NCI-H748 (cell line): ENCODE measurements around the gene PRR23A.
"Not testable (repeated sequence)": the region's sequence is repeated elsewhere in the genome, so short reads cannot be mapped to it uniquely, and the experiment has no call there.

Experiments used
- DNase-seq: peaks from one replicate; lab custom pipeline; 2025; ENCODE audit not compliant: unreplicated experiment; lab: John Stamatoyannopoulos, UW

The PRR23A gene

DNA sequence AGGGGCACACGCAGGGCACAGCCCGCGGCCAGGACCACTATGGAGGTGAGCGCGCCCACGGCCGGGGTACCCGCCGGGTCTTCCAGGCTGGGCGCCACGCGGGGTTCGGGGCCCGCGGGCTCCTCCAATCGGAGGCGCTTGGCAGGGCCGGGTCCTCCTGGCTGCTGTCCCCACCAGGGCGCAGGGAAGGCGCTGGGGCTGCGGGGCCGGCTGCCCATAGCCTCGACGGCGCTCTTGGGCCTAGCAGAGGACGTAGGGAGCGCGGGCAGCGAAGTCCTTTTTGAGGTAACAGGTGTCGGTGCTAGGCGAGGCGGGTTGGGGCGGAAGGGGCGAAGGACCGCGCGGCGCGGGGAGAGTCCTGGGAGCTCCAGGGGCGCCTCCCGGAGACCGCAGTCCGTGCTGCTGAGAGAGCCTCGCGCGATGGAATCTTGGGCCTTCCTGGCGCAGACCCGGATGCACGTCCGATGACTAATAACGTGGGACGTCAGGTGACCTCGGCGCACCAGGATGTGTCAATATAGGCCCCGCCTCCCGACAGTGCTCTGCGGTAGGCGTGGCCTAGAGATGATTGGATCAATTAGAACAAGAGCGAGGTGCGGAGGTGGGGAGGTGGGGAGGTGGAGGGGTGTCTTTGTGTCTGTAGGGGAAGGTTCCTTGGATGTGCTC is at the start of gene PRR23A:
Gene PRR23A, minus strand, starts transcription at position 218 of the 666 bp plus-strand sequence. Its CDS starts 0 bp downstream, at position 218.
- DNase-seq, result no peak

DNA sequence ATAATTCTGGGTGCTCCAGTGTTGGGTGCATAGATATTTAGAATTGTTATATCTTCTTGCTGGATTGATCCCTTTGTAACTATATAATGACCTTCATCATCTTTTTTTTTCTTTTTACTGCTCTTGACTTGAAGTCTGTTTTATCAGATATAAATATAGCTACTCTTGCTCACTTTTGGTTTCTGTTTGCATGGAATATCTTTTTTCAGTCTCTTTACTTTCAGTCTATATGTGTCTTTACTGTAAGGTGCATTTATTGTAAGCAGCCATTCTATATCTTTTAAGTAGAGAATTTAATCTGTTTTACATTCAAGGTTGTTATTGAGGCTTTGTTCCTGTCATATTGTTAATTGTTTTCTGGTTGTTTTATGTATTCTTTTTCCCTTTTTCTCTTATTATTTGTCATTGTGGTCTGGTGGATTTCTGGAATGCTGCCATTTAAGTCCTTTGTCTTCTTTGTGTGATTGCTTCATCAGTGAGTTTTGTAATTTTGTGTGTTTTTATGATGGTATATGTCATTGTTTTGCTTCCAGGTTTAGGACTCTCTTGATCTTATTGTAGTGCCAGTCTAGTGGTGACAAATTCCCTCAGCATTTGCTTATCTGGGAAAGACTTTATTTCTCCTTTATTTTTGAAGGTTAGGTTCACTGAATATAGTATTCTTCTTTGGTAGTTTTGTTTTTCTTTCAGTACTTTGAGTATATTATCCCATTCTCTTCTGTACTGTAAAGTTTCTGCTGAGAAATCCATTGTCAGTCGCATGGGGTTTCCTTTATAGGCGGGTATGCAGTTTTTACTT is 46.9 kb upstream of the PRR23A start:
- DNase-seq, result no peak

DNA sequence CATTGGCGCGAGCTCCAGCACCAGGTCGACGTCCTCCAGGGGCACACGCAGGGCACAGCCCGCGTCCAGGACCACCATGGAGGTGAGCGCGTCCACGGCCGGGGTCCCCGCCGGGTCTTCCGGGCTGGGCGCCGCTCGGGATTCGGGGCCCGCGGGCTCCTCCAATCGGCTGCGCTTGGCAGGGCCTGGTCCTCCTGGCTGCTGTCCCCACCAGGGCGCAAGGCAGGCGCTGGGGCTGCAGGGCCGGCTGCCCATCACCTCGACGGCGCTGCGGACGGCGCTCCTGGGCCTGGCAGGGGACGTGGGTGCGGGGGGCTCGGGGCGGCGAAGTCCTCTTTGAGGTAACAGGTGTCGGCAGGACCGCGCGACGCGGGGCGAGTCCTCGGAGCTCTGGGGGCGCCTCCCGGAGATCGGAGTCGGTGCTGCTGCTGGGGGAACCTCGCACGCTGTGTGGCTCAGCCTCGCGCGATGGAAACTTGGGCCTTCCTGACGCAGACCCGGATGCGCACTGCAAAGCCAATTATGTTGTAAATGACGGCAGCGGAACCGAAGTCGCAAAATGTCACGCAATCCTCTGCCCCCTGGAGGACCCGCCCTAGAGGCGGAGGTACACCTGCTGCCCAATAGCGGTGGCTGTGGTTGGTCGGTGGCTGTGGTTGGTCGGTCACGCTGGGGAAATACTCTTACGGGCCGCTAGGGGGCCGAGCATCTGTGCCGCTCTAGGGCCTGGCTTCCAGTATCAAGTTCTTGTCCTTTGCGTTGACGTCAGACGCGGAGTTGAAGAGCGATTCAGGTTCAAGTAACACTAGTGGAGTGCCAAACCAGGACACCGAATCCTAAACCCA is 38.5 kb upstream of the PRR23A start, which contains the start of gene PRR23C:
Gene PRR23C, minus strand, starts transcription at position 527 of the 845 bp plus-strand sequence. Its CDS starts 272 bp downstream, at position 255.
- no peak for DNase-seq

DNA sequence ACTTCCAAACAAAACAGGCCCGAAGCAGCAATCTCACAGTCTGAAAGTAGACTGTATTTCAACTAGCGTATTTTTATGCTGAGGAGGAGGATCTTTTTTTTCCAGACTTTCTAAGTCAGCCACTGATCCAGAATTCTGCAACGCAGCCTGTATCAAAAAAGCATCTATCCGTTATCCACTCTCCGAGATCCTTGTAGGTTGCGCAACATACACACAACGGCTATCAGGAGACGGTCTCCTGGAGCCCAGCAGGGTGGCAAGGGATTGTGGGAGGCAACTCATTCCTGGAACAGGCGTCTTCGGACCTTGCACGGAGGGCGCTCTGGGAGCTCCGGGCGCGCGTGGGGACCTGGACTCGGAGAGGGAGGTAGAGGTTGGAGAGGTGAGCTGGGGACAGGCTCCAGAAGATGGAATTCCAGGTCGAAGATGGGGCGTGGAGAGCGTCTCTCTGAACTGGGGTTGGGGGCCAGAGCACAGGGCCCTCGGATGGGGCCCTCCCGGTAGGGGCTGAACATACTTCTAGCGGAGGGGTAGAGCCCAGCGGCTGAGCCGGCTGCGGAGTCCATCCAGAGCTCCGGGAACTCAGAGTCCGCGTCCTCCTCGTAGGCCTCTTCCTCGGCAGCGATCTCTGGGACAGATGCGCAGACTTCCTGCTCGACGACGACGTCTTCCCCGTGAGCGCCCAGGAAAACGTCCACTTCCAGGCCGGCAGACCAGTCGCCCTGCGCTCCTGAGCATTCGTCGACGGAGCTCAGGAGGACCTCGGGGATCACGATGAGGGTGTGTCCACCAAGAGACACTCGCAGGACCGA is 37.7 kb upstream of the PRR23A start:
- DNase-seq, result no peak

DNA sequence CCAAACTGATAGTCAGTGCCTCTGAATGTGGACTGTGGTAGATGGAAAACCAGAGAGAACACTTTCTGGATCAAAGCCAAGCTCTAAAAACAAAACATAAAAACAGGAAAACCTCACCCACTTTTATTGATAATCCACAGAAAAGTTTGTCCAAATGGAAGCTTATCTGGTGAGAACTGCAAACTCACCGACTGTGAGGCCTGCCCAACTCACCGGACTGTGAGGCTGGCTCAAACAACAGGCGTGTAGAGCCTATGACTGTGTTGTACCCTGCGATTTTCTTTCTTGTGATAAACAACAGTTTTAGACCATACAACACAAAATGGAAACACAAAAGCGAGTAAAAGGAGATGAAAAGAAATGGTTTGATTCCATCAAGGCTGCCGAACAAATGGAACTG is 31.4 kb upstream of the PRR23A start:
- DNase-seq, result no peak

DNA sequence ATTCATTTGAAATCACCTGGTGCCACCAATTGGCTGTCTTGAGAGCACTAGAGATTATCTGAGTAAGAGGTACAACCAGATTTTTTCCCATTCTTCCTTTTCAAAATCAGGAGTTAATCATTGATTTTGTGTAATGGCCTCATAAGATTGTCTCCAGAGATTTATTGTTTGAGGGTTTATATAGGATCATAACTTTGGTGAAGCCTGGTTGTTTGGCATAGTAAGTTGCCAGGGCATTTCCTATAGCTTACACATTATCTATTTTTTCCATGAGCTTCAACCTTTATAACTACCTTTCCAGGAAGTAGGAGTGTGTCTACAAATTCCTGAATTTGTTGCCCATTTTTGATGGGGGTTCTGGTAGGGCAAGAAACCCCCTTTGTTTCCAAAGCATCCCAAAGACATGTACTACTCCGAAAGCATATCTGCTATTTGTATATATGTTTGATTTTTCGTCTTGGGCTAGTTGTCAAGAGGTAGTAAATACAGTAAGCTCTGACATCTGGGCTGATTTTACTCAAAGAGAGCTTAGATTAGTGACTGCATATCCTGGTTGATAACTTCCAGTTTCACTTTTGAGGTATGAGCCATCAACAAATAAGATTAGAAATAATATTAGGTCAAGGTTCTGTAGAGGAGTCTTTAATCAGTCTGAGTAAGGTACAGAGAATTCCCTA is 26.4 kb upstream of the PRR23A start:
- no peak for DNase-seq

DNA sequence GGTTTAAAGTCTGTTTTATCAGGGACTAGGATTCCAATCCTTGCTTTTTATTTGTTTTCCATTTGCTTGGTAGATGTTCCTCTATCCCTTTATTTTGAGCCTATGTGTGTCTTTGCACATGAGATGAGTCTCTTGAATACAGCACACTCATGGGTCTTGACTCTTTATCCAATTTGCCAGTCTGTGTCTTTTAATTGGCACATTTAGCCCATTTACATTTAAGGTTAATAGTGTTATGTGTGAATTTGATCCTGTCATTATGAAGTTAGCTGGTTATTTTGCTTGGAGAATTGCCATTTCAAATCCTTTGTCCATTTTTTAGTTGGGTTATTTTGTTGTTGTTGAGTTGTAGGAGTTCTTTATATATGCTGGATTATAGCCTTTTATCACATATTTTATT is 24.5 kb upstream of the PRR23A start:
- DNase-seq, result not testable (repeated sequence)

DNA sequence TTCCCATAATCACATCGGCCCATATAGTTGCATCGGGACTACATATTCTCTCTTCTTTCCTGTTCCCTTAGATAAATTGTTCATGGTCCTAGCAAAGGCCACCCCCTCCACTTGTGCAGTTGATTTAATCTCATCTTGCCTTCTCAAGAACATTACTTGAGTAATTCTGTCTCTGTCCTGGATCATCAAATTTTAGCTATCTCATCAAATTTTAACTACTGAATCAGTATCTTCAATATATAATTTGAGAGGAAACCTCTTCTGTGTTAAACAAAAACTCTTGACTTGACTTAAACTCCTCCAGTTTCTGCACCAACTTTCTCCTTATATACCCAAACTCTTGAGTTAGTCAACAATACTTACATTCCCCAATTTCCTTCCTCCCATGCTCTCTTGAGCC is 18.9 kb upstream of the PRR23A start:
- DNase-seq, result no peak

DNA sequence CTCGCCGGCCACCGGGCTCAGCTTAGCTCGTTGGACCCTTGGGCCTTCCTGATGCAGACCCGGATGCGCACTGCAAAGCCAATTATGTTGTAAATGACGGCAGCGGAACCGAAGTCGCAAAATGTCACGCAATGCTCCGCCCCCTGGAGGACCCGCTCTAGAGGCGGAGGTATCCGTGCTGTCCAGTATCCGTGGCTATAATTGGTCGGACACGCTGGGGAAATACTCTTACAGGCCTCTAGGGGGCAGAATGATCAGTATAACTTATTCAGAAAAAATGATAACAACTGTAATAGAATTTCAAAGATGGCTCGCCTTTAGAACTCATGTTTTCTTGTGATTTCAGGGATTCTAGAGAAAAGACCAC is 14.8 kb upstream of the PRR23A start, which contains the start of gene PRR23B:
Gene PRR23B, minus strand, starts transcription at position 59 of the 367 bp plus-strand sequence. CDS start 265 bp downstream, outside the sequence.
- no peak for DNase-seq

DNA sequence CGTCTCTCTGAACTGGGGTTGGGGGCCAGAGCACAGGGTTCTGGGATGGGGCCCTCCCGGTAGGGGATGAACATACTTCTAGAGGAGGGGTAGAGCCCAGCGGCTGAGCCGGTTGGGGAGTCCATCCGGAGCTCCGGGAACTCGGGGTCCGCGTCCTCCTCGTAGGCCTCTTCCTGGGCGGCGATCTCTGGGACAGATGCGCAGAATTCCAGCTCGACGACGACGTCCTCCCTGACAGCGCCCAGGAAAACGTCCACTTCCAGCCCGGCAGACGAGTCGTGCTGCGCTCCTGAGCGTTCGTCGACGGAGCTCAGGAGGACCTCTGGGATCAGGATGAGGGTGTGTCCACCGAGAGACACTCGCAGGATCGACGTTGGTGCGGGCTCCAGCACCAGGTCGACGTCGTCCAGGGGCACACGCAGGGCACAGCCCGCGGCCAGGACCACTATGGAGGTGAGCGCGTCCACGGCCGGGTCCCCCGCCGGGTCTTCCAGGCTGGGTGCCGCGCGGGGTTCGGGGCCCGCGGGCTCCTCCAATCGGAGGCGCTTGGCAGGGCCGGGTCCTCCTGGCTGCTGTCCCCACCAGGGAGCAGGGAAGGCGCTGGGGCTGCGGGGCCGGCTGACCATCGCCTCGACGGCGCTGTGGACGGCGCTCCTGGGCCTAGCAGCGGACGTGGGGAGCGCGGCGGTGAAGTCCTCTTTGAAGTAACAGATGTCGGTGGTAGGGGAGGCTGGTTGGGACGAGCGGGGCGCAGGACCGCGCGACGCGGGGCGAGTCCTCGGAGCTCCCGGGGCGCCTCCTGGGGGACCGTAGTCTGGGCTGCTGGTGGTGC is 14.2 kb upstream of the PRR23A start:
- DNase-seq, result no peak

DNA sequence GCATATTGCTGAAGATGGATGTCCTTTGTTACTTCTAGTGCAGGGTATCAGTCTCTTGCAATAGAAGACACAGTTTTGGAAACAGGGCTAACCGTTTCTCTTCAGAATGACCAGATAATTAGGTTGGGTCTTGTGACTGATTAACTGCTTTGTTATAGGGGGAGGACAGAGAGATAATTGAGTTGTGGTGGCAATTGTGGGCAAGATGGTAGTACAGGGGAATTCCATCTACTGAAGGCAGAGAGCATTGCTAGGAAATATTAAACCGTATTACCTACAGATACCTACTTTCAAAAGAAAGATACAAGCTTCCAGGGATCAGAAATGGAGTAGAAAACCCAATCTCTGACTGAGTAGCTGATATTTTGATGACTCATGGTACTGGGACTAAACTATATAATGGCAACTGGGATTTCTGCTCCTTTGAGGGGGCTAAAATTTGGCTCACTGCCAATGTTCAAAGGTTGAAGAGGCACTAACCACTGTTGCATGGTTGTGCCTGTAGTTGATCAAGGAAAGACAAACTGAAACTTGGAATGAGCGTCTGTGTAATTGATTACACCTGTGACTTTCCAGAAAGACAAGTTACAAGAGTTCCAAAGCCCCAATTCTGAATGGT is 10.5 kb upstream of the PRR23A start:
- peak; percentile 16 for DNase-seq

DNA sequence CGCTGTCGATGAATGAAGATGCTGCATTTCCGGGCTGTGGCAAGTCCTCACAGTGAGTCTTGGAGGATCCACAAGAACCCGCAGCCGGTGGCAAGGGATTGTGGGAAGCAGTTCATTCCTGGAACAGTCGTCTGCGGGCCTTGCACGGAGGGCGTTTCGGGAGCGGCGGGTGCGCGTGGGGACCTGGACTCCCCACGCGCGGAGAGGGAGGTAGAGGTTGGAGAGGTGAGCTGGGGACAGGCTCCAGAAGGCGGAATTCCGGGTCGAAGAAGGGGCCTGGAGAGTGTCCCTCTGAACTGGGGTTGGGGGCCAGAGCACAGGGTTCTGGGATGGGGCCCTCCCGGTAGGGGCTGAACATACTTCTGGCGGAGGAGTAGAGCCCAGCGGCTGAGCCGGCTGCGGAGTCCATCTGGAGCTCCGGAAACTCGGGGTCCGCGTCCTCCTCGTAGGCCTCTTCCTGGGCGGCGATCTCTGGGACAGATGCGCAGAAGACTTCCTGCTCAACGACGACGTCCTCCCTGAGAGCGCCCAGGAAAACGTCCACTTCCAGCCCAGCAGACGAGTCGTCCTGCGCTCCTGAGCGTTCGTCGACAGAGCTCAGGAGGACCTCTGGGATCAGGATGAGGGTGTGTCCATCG is 593 bp downstream of the PRR23A start:
- DNase-seq, result no peak

DNA sequence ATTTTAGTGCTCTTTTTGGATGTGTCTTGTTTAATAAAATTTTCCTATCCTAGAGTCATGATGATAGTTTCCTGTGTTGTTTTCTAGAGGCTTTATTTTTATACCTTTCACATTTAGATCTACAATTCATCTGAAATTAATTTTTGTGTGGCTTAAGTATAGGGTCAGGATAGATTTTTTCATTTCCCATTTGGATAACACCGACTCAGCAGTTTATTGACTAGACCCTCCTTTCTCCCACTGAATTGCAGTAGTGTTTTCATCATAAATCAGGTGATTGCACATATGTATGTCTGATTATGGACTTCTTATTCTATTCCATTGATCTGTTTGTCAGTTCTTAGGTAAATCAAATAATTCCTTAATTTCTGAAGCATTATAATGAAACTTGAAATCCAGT is 10.4 kb downstream of the PRR23A start:
- no peak for DNase-seq

DNA sequence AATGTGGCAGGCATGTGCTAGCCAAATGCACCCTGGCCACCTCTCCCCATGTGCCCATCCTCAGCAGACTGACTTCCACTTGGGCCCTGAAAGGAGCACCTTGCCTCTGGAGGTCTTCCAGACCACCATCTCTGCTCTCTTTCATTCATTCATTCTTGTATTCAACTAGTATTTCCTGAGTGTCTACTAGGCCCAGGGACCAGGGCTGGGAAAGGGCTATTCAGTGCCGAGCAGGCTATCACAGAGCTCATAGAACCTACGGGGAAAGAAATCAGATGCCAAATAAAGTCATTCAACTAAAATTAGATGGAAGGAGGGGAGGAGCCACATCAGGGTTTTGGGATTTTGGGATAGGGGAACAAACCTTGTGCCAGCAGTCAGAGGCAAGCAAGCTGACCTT is 18.9 kb downstream of the PRR23A start:
- no peak for DNase-seq

DNA sequence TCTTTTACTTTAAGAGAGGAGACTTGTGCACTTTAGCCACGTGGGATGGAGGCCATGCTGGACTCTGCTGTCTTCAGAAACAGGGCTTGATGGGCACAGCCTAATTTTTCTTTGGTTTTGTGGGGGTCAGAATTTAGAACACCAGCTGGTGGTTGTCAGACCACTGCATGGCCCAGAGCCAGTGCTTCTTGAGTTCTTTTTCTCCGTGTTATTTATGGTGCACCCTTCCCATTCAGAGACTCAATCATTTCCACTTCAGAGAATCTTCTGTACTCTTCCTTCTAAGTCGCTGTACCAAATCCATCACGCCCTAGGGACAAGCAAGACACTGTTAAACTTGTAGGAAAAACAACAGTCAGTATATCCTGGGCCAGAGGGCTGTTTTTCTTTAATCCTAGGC is 20.1 kb downstream of the PRR23A start:
- no peak for DNase-seq

DNA sequence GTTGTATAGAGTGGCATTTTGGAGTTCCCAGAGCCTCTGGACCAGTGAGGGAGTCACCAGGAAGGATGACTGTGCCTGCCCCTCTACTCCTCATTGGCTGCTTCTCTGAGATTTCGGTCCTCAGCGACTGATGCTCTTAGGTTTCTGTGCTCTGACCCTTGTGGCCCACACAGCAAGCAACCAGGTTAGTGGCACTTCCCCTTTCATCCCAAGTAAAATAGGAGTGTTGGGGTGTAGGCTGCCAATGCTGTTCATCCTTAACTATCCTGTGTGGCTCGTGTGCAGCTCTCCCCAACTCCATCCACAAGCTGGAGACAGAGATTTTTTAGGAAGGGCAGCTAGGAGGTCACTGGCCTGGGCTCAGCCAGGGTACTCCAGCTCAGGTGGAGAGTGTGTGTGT is 21.3 kb downstream of the PRR23A start:
- no peak for DNase-seq

DNA sequence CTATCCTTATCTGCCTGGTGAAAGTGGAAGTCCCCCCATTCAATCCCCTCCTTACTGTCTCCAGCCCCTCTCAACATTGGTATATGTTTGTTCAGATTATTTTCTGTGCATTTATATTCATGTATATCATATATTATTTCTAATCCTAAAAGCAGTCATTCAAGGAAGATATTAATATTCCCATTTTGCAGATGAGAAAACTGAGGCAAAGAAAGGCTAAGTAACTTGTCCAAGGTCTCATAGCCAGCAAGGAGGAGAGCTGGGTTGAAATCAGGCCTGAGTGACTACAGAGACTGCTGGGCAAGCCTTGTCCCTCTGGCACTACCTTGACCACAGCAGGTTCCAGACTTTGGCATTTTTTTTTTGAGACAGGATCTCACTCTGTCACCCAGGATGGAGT is 30.0 kb downstream of the PRR23A start:
- DNase-seq, result no peak

DNA sequence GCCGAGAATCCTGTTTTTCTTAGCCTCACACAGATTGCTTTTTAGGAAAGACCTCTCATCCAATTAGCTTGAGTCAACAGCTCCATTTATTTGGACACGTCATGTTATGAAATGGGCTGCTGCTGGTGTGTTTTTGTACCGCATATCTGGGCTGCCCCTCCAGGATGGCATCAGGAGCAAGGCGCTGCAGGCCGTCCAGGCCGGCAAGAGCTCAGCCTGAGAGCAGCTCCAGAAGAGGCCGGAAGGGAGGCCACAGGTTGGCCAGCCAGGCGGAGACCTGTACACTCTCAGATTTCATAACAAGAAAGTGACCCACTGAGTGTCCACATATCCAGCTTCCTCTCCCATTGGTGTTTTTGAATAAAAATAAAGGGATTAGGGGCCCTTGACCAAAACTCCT is 30.7 kb downstream of the PRR23A start:
- no peak for DNase-seq
